ENCODE data around the gene EFNA4.

The EFNA4 gene, protein sequence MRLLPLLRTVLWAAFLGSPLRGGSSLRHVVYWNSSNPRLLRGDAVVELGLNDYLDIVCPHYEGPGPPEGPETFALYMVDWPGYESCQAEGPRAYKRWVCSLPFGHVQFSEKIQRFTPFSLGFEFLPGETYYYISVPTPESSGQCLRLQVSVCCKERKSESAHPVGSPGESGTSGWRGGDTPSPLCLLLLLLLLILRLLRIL

DNA sequence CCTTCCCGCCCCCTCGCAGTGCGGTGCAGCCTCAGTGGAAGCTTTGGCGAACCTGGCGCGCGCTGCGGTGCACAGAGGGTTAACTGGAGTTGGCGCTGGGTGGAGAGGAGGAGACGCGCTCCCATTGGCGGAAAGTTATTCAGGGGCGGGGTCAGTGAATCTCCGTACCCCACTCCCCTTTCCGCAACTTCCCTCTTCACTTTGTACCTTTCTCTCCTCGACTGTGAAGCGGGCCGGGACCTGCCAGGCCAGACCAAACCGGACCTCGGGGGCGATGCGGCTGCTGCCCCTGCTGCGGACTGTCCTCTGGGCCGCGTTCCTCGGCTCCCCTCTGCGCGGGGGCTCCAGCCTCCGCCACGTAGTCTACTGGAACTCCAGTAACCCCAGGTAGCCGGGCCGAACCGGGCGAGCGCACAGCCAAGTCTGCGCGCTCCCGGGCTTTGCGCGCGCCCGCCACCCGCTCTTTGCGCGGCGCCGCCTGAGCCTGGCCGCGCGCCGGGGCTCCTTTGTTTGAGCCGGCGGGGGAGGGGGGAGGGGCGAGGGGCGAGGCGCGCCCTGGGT lies at the start of gene EFNA4:
Gene EFNA4 (plus strand): TSS at position 191 of the 561 bp plus-strand sequence. CDS start 84 bp downstream, at position 275.
- peak; percentile 65 to 80 (median 78) for DNase-seq (ENCODE audit: low read depth in 2 of 3, low spot score in 1 of 3)

DNA sequence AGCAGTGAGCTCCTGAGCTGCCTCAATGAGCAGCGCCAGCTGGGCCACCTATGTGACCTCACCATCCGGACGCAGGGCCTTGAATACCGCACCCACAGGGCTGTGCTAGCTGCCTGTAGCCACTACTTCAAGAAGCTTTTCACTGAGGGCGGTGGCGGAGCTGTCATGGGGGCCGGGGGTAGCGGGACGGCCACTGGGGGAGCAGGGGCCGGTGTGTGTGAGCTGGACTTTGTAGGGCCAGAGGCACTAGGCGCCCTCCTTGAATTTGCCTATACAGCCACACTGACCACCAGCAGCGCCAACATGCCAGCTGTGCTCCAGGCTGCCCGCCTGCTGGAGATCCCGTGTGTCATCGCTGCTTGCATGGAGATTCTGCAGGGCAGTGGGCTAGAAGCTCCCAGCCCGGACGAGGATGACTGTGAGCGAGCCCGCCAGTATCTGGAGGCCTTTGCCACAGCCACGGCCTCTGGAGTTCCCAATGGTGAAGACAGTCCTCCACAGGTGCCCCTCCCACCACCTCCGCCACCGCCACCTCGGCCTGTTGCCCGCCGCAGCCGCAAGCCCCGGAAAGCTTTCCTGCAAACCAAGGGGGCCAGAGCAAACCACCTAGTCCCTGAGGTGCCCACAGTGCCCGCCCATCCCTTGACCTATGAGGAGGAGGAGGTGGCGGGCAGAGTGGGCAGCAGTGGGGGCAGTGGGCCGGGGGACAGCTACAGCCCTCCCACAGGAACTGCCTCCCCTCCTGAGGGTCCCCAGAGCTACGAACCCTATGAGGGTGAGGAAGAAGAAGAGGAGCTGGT lies 48.6 kb upstream of the EFNA4 start:
- no peak for DNase-seq (ENCODE audit: low read depth in 2 of 3, low spot score in 1 of 3)

DNA sequence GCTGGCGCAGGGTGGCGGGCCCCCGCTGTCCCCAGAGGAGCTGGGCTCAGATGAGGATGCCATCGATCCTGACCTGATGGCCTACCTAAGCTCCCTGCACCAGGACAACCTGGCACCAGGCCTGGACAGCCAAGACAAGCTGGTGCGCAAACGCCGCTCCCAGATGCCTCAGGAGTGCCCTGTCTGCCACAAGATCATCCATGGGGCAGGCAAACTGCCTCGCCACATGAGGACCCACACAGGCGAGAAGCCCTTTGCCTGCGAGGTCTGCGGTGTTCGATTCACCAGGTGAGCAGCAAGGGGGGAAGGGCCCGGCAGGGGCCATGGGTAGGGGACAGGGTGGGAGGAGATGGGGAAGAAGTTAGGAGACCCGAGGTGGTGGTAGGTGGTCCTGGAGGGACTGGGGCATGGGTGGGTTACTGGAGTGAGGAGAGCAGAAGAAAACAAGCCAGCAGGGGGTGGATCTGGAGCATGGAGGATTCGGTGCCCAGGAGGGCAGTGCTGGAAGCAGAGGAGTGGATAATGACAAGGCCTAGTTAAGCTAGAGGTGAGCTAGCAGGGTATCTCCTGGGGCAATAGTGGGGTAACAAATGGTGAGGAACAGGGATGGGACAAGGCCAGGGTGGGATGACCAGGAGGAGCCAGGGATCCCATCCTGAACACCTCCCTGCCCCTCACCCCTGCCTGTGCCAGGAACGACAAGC lies 47.9 kb upstream of the EFNA4 start:
- no peak for DNase-seq (ENCODE audit: low read depth in 2 of 3, low spot score in 1 of 3)

DNA sequence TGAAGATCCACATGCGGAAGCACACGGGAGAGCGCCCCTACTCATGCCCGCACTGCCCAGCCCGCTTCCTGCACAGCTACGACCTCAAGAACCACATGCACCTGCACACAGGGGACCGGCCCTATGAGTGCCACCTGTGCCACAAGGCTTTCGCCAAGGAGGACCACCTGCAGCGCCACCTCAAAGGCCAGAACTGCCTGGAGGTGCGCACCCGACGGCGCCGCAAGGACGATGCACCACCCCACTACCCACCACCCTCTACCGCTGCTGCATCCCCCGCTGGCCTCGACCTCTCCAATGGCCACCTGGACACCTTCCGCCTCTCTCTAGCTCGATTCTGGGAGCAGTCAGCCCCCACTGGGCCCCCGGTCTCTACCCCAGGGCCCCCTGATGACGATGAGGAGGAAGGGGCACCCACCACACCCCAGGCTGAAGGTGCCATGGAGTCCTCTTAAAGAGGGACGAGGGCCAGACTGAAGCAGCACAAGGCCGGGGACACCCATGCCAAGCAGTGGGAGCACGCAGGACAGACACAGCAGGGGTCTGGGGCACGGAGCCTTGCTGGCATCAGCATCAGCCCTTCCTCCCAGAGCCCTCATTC lies 47.2 kb upstream of the EFNA4 start:
- DNase-seq (ENCODE audit: low read depth in 2 of 3, low spot score in 1 of 3) = no peak

DNA sequence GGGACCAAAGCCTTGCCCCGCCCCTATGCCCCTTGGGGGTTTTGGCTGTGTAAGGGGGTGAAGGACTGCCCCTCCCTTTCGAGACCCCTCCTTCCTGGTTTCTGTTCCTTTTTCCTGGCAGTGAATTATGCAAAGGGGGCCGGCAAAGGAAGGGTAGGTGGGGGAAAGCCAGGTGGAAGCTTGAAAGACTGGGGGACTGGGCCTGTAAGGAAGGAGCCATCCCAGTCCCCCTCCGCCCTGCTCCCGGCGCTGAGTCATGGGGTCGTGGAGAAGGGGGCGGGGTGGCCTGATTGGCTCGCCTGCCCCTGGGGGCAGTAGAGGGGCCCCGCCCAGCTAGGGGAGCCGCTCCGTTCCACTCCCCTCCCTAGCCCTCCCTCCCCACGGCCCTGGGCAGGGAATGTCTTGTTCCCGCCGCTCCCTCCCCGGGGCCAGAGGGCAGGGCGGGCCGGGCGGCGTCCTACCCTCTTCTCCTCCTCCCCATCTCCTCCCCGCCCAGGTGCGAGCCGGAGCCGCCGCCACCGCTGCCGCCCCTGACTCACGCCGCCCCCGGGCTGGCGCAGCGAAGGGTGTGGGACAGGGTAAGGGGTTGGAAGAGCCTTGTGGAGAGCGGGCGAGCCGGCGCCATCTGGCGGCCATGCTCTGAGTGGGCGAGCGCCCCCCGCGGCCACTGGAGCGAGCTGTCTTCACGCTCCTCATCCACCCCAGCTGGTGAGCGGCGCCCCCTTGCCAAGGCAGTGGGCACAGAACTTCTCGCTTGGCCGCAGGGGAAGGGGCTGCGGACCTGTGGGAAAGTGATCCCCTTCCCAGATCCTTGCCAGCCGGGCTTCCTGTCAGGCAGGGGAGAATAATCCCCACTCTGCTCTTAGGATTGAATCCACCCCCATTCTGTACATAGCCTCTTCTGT lies 46.2 kb upstream of the EFNA4 start:
- DNase-seq (ENCODE audit: low read depth in 2 of 3, low spot score in 1 of 3) = peak; percentile 86 to 90 (median 88)

DNA sequence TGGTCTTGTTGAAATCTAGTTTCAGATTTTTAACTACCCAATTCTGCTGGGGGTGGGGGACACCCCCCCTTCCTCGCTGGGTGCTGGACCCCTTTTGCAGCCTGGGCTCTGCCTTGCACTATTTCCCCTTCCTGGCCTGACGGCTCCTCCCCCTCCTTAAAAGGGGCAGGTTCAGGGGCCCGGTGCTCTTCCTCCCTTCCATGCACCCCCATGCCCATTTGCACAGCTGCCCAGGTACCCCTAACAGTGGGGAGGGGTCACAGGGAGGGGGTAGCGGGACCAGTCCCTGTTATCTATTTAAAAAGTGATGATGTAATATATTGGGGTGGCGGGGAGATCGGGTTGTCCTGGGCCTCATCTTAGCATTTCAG lies 45.6 kb upstream of the EFNA4 start:
- no peak for DNase-seq (ENCODE audit: low read depth in 2 of 3, low spot score in 1 of 3)

DNA sequence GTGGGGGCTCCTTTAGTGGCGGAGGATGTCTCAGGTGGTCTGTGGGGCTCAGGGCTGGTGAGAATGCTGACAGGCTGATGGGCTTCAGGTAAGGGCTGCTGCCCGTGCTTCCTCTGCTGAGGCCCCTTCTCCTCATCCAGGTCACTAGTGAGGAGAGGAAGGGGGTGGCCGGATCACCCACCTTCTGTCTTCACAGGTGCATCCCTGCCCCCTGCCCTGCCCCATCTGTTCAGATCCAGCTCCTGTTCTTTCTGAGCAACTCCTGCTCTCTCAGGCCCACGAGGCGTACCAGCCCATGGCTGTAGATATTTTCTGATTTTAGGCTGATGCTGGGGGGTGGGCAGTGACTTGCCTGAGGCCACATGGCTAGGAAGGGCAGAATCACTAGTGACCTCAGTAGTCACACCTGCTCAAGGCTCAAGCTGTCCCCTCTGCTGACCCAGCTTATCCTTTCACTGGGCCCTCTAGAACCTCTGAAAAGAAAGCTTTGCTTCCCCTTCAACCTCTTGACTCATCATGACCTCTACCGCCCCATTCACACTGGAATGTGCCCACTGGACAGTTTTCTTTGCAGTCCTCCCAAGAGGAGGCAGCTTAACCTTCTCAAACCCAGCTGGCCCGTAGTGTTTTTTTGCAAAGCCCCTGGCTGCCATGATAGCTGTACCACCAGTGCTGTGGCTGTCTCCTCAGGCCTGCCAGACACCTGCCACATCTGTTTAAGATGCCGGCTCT lies 44.8 kb upstream of the EFNA4 start:
- no peak for DNase-seq (ENCODE audit: low read depth in 2 of 3, low spot score in 1 of 3)

DNA sequence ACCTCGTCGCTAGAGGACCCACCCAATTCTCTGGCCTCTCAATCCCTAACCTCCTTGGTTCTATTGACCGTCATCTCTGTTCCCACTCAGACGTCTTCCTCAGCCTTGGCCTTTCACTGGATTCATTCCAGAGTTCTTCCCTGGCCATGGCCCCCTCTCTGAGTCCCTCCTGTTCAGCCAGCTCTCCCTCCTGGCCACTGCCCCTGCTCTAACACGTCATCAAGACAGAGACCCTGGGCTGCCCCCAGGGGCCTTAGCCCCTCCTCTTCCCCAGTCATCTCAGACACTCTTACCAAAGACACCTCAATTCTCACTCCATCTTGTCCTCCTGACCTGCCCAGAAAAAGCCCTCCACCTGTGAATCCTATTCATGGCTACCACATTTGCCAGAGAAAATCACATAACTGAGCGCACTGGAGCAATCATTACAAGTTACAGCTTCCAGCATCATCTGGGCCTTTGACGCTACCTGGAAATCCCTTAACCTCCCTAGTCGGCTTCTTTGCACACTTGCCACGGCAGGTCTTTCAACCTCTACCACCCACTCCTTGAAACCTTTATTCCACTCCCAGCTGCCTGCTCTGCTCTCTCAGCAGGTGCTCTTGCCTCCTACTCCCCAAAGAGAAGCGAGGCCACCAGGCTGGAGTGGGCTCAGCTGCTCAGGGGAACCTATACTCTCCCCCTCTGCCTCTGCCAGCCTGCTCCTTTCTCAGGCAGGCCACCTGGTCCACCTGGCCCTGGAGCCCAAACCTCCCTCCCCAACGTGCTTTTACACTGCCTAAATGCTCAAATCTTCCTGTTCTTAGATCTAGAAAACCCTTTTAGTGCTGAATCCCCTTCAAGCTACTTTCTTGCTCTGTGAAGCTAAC lies 43.9 kb upstream of the EFNA4 start:
- DNase-seq (ENCODE audit: low read depth in 2 of 3, low spot score in 1 of 3) = no peak

DNA sequence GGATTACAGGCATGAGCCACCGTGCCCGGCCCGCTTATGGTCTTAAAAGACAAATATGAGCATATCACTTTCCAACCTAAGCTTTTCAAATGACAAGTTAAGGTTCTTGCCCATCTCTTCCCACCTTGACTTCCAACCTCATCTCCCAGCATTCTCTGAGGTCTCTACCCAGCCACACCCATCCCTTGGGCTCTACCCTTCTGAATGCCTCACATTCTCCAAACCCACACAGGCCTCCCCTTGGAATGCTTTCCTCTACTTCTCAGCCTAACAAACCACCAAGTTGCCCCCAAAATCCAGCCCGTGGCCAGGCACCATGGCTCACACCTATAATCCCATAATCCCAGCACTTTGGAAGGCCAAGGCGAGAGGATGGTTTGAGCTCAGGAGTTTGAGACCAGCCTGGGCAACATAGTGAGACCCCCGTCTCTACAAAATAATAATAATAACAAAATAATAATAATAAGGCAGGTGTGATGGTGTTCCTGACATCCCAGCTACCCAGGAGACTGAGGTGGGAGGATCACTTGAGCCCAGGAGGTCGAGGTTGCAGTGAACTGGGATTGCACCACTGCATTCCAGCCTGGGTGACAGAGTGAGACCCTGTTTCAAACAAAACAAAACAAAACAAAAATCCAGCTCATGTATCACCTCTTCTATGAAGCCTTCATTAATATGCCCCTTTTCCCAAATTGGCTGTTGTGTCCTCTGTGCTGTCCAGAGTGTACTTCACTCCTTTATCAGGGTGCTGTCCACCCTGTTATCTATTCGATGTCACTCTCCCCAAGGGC lies 41.2 kb upstream of the EFNA4 start:
- no peak for DNase-seq (ENCODE audit: low read depth in 2 of 3, low spot score in 1 of 3)

DNA sequence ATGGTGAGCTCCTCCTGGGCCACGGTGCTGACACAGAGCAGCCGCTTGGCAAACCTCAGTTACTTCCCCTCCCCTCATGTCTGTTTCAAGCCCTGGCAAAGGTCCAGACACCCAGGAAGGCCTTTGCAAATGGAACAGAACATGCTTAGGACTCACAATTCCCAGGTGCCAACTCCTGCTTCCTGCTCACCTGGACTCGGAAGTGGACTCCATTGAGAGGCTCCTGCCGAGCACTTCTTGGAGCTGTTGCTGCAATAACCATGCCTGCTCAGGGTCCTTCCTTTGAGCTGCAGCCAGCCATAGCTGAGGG lies 40.7 kb upstream of the EFNA4 start:
- no peak for DNase-seq (ENCODE audit: low read depth in 2 of 3, low spot score in 1 of 3)

DNA sequence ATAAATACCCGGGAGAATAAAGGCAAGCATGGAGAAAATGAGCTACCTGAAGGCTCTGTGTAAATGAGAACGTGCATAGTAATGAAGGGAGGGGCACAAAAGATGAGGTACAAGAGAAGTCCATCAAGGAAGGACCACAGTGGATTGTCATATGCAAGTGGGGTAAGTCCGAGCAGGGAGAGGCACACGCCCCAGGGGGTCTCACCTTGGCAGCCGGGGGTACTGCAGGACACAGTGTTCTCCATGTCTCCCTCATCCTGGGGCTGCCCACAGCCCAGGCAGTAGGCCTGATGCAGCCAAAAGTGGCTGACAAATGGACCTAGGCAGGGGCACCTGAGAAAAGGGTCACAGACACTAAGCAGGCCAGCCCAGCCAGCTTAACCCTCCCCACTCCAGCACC lies 39.9 kb upstream of the EFNA4 start:
- no peak for DNase-seq (ENCODE audit: low read depth in 2 of 3, low spot score in 1 of 3)

DNA sequence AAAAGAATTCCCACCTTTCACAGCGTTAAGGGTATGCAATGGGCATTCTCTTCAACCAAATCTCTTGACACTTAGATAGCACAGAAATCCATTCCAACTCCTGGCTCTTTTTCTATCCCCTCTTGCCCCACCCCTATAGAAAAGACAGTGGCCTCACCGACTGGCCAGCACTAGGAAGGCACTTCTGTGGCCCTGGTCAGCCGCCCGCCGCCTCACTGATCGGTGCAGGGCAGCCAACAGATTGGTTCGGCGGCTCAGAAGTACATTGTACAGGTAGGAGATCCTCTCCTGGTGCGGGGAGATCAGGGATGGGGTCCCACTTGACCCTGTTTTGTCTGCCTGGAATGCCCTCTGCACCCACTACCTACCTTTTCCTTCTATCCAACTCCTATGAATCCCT lies 39.2 kb upstream of the EFNA4 start:
- DNase-seq (ENCODE audit: low read depth in 2 of 3, low spot score in 1 of 3) = no peak

DNA sequence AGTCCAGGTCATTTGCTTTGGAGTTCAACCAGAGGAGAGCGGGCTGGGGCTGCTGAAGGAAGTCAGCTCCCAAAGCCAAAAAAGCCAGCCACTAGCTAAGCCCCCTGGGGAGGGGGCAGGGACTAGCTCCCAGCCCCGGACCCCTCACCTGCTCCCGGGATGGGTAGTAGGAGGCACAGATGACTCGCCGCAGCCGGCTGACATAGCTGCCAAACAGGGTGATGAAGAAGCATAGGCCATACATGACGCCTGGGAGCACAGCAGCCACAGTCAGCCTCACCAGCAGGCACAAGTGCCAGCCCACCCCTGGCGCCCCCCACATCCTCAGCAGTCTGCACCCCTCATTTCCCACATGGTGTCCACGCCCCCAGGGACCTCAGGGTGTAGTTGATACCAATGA lies 37.4 kb upstream of the EFNA4 start:
- DNase-seq (ENCODE audit: low read depth in 2 of 3, low spot score in 1 of 3) = no peak

DNA sequence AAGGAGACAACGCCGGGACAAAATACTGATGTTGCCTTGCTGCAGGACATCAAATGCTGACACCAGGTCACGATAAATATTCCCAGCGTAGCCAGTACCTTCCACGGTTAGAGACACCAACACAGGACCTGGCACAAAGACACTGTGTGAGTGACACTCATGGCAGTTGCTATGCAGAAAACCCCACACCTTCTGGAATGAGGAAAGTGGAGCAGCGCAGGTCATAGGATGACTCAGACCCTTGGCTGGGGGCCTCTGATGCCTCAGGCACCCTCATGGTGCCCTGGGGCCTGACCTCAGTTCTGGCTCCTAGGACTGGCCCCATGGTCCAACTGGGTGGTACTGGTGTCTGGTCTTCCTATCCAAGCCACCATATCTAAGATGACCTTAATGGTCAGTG lies 37.0 kb upstream of the EFNA4 start:
- DNase-seq (ENCODE audit: low read depth in 2 of 3, low spot score in 1 of 3) = no peak

DNA sequence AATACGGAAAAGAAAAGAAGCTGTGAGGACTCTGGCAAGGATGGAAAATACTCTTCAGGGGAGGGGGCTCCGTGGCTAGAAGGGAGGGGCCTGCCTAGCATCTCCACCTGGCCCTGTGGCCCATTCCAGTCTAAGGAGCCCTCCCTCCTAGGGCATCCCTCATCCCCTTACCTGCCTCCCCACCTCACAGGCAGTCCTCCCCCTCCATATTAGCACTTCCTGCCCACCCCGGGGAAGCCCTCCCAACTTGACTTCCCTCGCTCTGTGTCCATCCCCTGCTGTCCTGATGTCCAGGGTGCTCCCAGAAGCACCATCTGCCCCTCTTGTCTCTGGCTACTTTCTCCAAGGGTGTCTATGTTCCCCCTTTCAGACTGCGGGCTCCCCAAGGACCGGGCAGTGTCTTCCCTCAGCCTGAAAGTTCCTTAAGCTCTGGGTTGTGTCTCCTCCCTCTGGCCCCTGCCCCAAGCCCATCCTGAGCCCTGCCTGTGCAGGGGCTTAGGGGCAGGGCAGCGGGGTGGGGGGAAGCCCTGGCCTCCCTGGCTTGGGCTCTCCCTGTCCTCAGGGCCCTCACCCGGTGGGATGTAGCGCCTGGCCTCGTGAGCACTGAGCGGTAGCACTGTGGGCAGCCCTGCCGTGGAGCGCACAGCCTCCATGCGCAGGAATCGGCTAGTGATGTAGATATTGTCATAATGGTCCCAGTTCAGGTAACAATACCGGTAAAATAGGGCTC lies 33.9 kb upstream of the EFNA4 start:
- DNase-seq (ENCODE audit: low read depth in 2 of 3, low spot score in 1 of 3) = no peak

DNA sequence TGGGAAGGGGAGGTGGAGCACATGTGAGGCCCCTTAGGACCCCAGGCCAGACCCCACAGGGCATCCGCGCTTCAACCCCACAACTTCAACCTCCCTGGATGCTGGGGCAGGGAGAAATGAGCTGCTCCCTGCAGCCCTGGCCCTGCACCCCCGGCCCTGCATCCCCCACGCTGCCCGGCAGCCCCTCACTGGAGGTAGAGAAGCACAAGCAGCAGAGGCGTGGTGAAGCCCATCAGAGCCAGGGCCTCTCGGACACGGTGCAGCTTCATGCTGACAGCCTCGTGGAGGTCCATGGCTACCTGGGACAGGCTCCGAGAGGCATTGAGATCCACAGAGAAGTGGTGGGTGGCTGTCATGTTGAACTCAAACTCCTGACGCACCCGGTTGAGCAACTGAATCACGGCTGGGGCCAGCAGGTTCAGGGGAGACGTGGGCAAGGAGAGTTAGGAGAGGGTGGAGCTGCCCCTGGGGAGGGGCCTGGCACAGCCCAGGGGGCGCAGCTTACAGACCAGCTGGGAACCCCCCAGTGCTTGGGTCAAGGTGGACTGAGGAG lies 33.2 kb upstream of the EFNA4 start:
- no peak for DNase-seq (ENCODE audit: low read depth in 2 of 3, low spot score in 1 of 3)

DNA sequence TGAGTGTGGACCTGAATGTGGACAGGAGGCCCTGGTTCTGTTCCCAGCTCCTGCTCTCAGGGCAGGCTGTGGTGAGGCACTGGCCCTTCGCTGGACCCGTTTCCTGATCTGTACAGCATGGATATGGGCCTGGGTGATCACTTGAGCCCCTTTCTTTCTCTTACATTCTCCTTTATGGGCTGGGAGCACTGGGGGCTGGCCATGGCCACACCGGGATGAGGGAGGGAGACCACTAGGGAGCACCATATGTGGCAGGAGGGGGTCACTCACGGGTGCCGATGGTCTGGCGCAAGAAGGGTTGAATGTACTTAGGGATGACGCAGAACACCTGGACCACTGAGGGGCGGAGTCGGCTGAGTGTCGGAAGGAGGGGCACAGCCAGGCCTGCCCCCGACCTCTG lies 32.6 kb upstream of the EFNA4 start:
- no peak for DNase-seq (ENCODE audit: low read depth in 2 of 3, low spot score in 1 of 3)
